GM21723 (cell line): ENCODE measurements around the gene ZNF532.

Source experiments
- ATAC-seq: cut with Tn5 transposase; IDR thresholded peaks from one replicate; pipeline ENCODE4 v1.9.1; 2021; ENCODE audit warnings: mild to moderate bottlenecking, moderate library complexity; ENCODE audit not compliant: unreplicated experiment

ZNF532 gene

DNA sequence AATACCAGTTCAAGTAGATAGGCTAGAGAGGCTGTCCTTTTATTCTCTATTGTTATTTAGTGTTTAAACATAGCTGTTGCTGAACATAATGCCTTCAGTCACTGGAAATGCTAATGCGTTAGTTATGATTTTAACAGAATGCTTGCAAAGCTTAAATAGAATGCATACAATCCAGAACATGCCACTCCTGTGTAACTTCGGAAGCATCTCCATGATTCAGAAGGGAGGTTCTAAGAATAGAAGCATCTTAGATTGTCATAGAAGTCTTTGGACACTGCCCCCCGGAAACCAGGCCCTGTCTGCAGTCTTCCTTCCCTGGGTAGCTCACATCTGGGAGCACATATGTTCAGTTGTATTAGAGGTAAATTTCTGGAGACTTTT, 73.2 kb downstream of the ZNF532 start:
- ATAC-seq: no peak

DNA sequence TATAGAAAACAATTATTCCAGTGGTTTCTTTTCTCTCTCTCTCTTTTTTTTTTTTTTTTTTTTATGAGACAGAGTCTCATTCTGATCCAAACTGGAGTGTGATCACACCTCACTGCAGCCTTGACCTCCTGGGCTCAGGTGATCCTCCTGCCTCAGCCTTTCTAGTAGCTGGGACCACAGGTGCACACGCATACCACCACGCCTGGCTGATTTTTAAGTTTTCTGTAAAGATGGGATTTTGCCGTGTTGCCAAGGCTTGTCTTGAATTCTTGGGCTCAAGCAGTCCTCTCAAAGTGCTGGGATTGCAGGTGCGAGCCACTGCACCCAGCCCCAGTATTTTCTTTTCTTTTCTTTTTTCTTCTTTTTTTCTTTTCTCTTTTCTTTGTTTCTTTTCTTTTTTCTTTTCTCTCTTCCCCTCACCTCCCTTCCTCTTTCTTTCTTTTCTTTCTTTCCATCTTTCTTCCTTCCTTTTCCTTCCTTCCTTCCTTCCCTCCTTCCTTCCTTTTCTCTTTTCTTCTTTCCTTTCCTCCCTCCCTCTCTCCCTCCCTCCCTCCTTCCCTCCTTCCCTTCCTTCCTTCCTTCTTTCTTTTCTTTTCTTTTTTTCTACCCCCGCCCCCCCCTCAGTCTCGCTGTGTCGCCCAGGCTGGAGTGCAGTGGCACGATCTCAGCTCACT, 76.9 kb downstream of the ZNF532 start:
- no peak for ATAC-seq

DNA sequence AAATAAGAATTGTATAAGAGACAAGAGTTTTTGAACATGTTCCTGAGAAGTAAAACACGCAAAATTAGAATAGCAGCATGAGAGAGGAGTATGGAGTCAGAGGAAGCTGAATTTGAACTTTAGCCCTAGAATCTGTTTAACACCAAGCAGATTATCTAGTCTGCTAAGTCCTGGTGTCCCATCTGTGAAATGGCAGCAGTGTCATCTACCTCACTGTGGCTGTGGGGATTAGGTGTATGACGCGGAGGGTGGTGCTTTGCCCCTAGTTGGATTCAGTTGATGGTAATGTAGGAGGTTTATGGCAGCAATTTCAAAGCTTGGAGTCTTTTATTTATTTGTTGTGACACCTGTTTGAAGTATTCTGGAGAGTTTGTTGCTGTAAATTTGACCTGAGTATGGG, 79.2 kb downstream of the ZNF532 start:
- no peak for ATAC-seq

DNA sequence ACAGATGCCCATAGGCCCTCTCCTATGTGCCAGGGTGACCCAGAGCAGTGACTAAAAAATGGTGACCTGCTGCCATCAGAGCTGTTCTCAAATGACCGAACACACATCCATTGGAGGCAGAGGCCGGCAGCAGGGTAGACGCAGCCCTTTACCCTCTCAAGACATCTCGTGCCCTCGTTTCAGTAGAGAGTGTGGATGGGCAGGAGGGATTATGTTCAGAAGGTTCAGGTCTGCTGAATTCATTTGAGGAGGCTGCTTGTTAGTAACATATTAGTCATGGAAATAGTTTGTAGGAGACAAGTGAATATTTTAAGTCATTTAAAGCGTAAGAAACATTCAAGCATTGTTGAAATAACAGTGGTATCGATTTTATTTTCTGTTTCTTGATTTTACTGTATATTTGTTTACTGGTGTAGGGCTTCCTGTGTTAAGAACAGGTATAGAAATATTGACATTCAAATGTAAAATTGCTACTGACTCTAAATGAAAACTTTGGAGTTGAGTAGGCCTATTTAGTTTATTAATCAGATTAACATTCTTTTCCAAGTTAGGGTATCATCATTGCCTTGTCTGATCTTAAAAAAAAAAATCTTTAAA, 82.6 kb downstream of the ZNF532 start:
- ATAC-seq: no peak

DNA sequence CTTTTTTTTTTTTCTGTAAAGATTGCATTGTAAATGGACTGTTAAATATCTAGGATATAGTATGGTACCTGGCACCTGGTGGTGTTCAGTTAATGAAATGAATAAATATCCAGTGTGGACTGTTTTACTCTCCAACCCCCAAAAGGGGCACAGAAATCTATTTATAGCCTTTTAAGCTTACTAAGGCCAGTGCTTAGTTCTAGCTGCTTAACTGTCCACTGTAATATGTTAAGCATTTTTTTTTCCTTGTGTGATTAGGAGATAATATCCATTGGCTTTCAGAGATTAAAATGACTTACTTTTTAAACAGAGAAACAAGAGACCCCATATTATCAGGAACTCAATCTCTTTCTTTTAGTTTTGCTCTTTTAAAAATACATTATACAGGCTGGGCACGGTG, 84.4 kb downstream of the ZNF532 start:
- no peak for ATAC-seq

DNA sequence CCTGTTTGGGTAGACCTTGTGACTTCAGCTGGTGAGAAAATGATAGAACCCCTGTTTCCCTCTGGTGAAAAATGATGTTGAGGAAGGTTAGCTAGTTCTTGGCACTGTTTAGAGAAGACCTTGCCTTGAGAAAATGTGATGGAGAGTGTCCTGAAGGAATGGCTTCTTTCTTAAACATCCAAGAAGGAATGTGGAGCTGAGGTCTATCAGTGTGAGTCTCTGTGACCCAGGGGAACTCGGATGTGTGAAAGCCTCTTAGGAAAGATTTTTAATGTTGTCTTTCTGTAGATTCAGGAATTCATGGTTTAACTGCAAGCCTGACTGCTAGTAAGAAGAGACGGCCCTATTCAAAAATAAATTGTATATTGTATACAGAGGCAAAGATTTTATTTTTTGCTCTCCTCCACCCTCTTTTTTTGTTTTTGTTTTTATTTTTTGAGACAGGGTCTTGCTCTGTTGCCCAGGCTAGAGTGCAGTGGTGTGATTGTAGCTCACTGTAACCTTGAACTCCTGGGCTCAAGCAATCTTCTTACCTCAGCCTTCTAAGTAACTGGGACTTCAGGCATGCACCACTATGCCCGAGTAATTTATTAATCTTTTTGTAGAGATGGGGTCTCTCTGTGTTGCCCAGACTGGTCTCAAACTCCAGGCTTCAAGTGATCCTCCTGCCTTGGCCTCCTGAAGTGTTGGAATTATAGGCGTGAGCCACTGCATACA, 87.5 kb downstream of the ZNF532 start:
- ATAC-seq: no peak

DNA sequence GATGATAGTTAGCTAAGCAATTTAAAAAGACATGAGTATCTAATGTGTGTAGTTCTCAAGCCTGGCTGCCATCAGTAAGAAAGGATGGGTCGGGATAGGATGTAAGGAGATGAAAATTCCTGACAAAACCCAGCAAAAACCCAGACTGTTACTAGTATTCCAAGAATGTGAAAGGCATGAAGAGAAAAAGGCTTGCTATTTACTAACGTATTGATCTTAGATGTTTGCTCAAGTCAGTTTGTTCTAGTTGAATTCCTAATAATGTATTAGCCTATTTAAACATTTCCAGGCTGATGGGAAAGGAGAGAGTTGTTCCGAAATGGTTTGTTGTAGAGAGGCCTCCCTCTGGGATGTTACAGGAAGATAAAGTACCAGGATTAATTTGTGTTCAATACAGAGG, 88.2 kb downstream of the ZNF532 start:
- no peak for ATAC-seq

DNA sequence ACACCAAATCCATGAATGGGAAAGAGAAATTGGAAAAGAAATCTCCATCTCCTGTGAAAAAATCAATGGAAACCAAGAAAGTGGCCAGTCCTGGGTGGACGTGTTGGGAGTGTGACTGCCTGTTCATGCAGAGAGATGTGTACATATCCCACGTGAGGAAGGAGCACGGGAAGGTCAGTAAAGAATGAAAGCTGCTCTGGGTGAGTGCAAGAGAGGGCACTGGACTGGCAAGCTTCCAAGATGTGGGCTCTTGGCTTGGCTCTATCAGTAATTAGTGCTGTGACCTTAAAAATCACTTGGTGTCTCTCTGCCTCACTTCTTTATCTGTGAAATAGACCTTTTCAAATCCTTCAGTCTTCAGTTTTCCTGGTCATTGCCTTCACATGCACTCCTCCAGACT, 89.0 kb downstream of the ZNF532 start:
- no peak for ATAC-seq

DNA sequence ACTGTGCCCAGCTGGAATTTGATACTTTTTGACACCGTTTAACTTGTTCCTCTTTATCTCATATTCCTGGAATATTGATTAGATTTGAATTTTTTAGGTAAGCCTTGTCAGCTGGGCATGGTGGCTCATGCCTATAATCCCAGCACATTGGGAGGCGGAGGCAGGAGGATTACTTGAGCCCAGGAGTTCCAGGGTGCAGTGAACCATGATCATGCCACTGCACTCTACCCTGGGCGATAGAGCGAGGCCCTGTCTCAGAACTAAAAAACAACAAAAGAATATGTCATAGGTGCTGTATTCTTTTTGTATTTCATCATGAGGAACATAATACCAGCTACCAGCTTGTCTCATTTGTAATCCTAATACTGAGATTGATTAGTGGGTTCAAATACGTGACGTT, 90.3 kb downstream of the ZNF532 start:
- no peak for ATAC-seq

DNA sequence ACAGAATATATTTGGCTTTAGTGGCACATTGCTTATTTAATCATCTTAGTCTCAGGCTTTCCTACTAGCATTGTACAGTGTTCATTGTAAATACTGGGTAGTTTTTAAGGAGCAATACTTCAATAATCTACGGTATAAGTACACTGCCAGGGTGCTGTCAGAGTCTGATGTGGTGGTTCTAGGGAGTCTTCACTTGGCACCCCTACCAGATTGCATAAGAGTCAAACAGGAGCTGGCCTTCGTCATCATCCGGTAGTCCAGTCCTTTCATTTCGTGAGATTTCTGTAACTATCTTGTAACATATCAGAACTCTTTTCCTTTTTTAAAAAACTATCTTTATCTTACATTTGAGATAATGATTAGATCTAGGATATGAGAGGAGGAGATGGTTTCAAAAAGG, 91.1 kb downstream of the ZNF532 start:
- no peak for ATAC-seq

DNA sequence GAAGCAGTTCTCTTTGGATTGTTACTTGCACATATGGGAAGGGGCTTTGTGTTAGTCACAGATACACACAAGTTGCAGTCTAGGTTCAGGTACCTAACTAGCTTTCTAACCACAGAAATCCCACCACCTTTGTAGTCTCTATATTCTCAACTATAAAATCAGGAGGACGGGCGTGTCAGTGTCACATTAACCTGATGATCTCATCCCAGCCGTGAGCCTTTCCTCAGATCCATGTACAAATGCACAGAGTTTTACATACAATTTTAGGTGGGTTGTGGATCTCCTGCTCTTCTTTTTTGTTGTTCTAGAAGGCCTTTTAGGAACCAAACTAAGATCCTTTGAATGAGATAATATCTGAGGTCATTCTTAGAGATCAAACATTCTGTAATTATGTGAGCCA, 94.0 kb downstream of the ZNF532 start:
- ATAC-seq: no peak

DNA sequence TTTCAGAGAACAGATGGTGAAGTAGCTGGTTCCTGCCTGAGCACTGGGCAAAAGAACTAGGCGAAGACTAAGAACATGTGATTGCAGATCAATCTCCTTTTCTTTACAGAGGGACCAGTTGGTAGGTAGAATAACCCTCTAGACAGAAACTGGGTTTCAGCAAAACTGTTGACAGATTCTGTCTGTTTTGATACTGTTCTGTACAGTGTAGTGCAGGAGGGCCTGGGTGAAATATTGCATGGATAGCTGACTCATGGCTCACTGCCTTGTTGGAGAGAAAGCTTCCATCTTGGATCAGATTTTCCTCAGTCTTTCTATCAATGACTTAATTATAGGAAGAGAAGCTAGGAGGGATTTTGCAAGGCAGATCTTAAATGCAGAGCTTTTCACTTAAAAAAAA, 95.8 kb downstream of the ZNF532 start:
- no peak for ATAC-seq

DNA sequence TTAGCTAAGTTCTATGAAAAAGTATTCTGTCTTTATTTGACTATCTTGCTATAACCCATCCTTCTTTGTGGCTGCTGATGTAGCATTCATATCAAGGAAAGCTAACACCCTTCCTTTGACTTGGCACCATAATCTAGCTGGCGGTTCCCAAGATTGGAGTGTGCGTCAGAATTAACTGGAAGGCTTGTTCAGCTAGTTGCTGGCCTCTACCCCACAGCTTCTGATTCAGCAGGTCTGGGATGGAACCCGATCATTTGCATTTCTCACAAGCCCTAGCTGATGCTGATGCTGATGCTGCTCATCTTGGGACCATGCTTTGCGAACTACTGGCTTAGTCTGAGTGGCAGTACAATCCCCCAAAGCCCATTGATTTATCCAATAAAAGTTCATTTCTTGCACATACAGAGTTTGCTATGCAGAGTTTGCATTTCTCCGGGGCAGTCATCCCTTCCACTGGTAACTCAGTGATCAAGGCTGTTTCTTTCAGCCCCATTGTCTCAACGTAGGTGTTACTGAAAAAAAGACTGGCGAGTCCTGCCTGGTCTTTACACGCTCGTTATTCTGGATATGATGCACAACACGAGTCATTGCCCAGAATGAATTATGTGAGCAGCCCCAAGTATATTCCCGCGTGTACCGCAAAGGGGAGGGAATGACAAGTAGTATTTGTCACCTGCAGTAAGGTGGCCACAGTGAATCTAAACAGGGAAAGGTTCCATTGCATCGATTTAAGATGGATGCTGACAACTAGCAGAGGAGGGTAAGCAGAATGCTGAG, 96.5 kb downstream of the ZNF532 start:
- no peak for ATAC-seq

DNA sequence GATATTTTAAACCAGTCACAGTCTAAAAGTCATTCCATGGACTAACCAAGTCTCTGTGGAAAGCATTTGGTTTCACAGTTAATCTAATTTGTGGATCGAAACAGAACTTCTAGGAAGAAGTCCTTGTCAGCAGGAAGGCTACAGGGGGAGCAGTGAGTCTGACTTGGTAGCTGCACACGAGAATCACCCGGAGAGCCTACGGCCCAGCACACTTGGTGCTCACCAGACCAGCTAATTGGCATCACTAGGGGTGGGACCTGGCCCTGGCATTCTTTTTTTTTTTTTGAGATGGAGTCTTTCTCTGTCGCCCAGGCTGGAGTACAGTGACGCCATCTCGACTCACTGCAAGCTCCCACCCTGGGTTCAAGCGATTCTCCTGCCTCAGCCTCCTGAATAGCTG, 97.7 kb downstream of the ZNF532 start:
- ATAC-seq: no peak

DNA sequence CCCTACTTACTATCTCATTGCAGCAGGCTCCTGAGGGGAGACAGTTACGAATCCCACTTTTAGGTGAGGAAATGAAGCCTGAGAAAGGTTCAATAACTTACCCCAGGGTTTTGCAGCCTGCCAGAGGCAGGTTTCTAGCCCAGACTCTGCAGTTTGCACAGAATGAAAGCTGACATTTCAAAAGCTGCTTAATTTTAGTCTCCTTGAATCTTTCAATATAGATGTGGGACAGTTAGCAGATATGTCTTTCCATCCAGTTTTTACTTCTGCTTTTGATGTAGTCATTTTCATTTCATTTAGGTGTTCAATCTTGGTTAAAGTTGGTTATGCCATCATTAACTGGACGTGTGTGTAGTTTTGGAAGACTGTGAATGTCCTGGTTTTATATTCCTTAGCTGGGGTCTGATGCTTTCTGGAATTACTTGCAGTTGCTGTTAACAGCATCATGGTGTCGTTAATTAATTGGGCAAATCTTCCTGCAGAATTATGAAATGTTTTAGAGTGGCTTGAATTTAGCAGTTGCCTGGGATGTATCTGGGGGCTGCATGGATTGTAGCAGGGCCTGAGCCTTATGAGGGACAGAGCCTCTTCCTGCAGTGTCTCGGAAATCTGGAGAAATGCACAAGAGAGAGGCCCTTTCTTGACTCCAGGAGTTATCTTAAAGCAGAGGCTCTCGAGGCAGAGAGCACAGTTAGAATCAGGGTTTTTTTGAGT, 100.8 kb downstream of the ZNF532 start:
- ATAC-seq: no peak

DNA sequence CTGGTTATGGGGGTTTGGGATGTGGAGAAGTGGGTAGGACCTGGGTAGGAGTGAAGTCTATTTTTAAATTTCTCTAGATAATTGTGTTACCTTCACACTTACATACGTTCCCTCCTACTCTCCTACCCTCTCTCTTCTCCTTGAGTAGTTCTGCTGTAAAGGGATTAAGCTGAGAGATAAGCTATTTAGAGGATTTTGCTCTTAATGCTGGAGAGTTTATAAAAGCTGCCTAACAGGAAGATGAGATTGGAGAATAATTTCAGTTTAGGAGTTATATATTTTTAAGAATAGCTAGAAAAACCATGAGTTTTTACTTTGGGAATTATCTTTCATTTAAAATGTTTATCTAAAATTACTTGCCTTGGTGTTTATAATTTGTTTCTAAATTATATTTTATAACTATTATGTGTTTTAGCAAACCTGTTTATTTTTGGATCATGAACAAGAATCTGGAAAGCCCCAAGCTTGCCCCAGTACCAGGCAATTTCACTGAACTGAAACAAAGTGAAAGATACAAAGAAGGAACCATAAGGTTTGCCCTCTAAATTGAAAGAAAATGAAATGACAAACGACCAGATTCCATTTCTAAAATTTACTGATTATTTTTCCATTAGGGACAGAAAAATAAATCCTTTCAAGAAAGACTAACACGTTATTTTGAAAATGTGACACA, 101.5 kb downstream of the ZNF532 start:
- no peak for ATAC-seq

DNA sequence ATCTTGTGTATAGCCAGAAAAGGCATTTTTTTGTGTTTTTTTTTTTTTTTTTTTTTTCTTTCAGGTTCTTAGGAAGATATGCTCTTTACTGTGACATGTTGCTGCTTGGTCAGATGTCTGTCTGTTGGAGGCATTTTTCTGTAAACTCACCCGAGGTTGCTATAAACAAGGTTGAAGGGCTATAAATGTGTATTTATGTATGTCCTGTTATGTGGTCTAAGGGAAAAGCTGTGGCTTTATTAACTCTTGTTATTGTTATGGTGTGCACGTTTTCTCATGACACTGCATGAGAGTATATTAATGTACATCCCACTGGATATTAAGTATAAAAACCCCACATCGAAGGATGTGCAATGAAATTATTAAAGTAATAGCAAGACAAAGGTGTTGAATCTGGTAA, 102.0 kb downstream of the ZNF532 start:
- no peak for ATAC-seq

DNA sequence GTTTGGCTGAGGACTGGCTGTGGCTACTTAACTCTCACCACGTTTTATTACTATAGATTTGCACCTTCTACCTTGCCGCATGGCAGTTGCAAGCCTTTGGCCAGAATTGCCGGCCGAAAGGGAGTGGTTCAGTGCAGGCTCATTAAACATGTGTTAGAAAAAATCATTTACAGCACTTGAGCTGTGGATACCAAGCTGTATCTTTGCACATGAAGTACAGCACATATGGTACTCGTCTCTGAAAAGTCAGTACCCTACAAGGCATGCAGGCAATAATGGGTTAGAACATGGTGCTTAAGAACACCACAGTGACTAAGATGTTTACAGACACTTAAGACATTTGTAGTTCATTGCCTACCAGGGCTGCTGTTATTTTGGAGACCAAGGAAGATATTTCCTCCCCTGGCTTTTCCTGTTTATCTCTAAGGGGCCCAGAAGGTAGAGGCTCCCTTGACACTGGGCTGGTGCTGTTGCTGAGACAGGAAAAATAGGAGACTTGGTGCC, 103.1 kb downstream of the ZNF532 start:
- no peak for ATAC-seq

DNA sequence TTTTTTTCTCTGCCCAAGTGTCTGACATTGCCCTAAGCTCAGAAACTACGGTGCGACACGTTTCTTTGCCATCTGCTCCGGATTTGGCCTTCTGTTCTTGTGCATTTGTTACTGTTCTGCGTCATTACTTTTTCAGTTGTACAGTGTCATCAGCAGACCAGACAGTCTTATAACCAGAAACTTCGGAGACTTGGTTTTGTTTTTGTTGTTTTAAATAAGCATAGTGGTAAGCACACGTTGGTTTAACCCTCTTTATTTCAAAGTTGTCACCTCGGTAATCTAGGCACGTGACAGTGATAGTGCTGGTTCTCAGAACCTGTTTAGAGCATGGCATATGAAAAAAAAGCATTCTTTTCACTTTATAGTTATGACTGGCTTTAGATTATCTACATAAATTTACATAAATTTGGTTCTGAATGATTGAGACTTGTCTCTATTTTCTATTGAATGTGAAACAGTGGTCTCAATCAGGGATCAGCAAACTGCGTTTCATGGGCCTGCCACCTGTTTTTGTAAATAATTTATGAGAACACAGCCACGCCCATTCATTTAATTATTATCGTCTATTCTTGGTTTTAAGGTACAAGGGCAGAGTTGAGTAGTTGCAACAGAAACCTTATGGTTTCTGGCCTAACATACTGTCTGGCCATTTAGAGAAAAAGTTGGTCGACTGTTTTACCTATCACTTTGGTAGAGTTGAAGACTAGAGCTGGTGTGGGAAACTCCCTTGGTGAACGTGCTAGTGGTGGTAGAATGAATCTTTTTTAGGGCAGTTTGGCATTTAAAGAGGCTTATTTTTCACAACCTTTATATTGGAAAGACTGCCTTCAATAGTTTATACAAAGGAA, 106.5 kb downstream of the ZNF532 start:
- peak; percentile 78 for ATAC-seq
